GM12864 (cell line): Measurements from ENCODE around the gene CIB2.
A peak's percentile ranks its signal among the peaks of the same experiment; 100 is the strongest.

Experiments used
- DNase-seq: peaks from one replicate; pipeline ENCODE4 v3.0.0-alpha.2; 2011; ENCODE audit warnings: low read depth
- H3K4me3 ChIP-seq: 2 replicates; pipeline ENCODE4 v1.5.1; 2011; ENCODE audit warnings: mild to moderate bottlenecking, low read depth, low read length, control low read depth
- CTCF ChIP-seq: IDR thresholded peaks from 2 replicates; pipeline ENCODE4 v1.5.1; 2011; ENCODE audit warnings: low read depth, mild to moderate bottlenecking, moderate library complexity, low read length, control low read depth, inconsistent platforms; ENCODE audit errors: missing control alignments

The CIB2 gene

GRCh38 chr15:78103406-78104118, 27.7 kb downstream of the CIB2 start:
- no peak for TF ChIP-seq CTCF
- no peak overlapping the region for H3K4me3 ChIP-seq
- peak; percentile 73 for DNase-seq

GRCh38 chr15:78102741-78103140, 28.5 kb downstream of the CIB2 start:
- no peak for TF ChIP-seq CTCF
- H3K4me3 ChIP-seq = no peak overlapping the region
- no peak for DNase-seq

- no peak overlapping the region for H3K4me3 ChIP-seq
- TF ChIP-seq CTCF = no peak
- DNase-seq = no peak
These were observed 29.0 kb downstream of the CIB2 start for GRCh38 chr15:78102211-78102610.

GRCh38 chr15:78101423-78102105, 29.7 kb downstream of the CIB2 start:
- no peak overlapping the region for H3K4me3 ChIP-seq
- no peak for TF ChIP-seq CTCF
- DNase-seq = no peak

- no peak for DNase-seq
- no peak overlapping the region for H3K4me3 ChIP-seq
- TF ChIP-seq CTCF = no peak
These were observed 30.4 kb downstream of the CIB2 start for GRCh38 chr15:78100886-78101285.

GRCh38 chr15:78098131-78098755, 33.0 kb downstream of the CIB2 start:
- H3K4me3 ChIP-seq = no peak overlapping the region
- no peak for TF ChIP-seq CTCF
- DNase-seq = no peak
